Gastrocnemius medialis (tissue), 4 donors: ENCODE data around the gene MGA. TPM values are rescaled to one million over a fixed set of nuclear protein-coding genes. Genes with fewer than 3 reads are reported as not detected.

Experiments used
- ATAC-seq, 2 donors: fragments of 150-250 bp; one replicate each; pipeline ENCODE4 v1.9.1; 2016
- DNase-seq, 2 donors: peaks; one replicate each; pipeline ENCODE4 v3.0.0-alpha.2; 2019
- H3K27ac ChIP-seq, 4 donors: fragments of 200-600 bp; sonication (generic); 1 replicate in 1 of 4; 2 replicates in 3 of 4; pipeline ENCODE4 v1.5.1; 2016 to 2018; ENCODE audit warnings: mild to moderate bottlenecking in 2 of 4, moderate library complexity in 1 of 4
- H3K27me3 ChIP-seq, 3 donors: fragments of 200-600 bp; sonication (generic) in 2 of 3; 1 replicate in 1 of 3; 2 replicates in 2 of 3; pipeline versions ENCODE4 v1.5.1 to v1.6.0; 2016 to 2019; ENCODE audit warnings: mild to moderate bottlenecking in 1 of 3, moderate library complexity in 1 of 3
- H3K36me3 ChIP-seq, 2 donors: fragments of 200-600 bp; sonication (generic) in 1 of 2; one replicate each; pipeline ENCODE4 v1.5.1; 2017 to 2018
- H3K4me1 ChIP-seq, 2 donors: fragments of 200-600 bp; sonication (generic) in 1 of 2; one replicate each; pipeline ENCODE4 v1.5.1; 2016 to 2017; ENCODE audit warnings: mild to moderate bottlenecking in 2 of 2
- H3K4me3 ChIP-seq, 4 donors: fragments of 200-600 bp; sonication (generic) in 3 of 4; 1 replicate in 1 of 4; 2 replicates in 3 of 4; pipeline ENCODE4 v1.5.1; 2016 to 2019; ENCODE audit warnings: mild to moderate bottlenecking in 2 of 4
- H3K9me3 ChIP-seq, 3 donors: fragments of 200-600 bp; sonication (generic) in 2 of 3; 1 replicate in 1 of 3; 2 replicates in 2 of 3; pipeline ENCODE4 v1.5.1; 2016 to 2019
- POLR2A ChIP-seq, 2 donors: fragments of 450-650 bp; IDR thresholded peaks; one replicate each; pipeline ENCODE4 v1.6.1; 2017; ENCODE audit warnings: antibody characterized with exemption in 2 of 2, mild to moderate bottlenecking in 2 of 2, moderate library complexity in 2 of 2
- in situ Hi-C, 4 donors: fragments of 200-750 bp; cut with MboI; loops; one replicate each; pipeline versions ENCODE4 v1.15.0 to v1.8.0; 2017; ENCODE audit warnings: low sequenced_read_pairs in 4 of 4
- intact Hi-C: fragments of 100-400 bp; cut with DNase I; formaldehyde crosslinking; loops from one replicate; pipeline ENCODE4 v1.15.1; 2023; ENCODE audit warnings: low total_unique reads
- total RNA-seq, 4 donors: library from RNA; depleted of rRNA; stranded (reverse); fragments of >200 nt; gene quantifications; one replicate each; pipeline versions ENCODE4 v1.1.0 to v1.2.3, GENCODE V29; 2016
- TF ChIP-seq, protein P1 (sequence below), 5 experiments: fragments of 450-650 bp in 3 of 5; fragments of 200-600 bp in 2 of 5; sonication (generic) in 2 of 5; IDR thresholded peaks in 4 of 5; conservative IDR thresholded peaks in 1 of 5; 1 replicate in 4 of 5; 2 replicates in 1 of 5; pipeline ENCODE4 v1.5.1; 2016 to 2019; ENCODE audit warnings: antibody characterized with exemption in 5 of 5, mild to moderate bottlenecking in 3 of 5, moderate library complexity in 3 of 5

MGA gene
- total RNA-seq, 4 donors from 2014 or later: 17.0 to 27.8 (median 23.6) TPM

DNA sequence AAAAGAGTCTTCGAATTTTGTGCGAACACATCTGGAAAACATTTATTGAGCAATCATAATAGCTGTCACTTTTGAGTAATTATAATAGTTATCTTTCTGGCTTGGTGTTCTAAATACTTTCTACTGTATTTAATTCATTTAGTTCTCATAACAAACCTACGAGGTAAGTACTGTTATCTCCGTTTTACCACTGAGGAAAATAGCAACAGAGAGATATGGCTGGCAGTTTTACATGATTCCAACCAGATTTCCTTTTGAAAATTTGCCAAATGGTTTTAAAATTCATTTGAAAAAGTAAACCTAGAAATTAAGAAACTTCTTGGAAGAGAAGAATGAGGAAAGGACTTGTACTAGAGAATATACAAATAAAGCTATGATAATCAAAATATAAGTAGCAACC, 37.3 kb upstream of the MGA start:
- Histone ChIP-seq H3K4me3 (no peak overlapping the region), H3K9me3 (no peaks in the 10 kb centered on the region), H3K4me1 (peaks cover 0 to 3% of the 10 kb centered on the region in 2 donors), H3K27ac (peak overlapping the region in 3 of 4 donors; percentile 87 to 89 (median 88)), H3K36me3 (no peaks in the 10 kb centered on the region), H3K27me3 (no peaks in the 10 kb centered on the region)
- TF ChIP-seq, protein P1, sequence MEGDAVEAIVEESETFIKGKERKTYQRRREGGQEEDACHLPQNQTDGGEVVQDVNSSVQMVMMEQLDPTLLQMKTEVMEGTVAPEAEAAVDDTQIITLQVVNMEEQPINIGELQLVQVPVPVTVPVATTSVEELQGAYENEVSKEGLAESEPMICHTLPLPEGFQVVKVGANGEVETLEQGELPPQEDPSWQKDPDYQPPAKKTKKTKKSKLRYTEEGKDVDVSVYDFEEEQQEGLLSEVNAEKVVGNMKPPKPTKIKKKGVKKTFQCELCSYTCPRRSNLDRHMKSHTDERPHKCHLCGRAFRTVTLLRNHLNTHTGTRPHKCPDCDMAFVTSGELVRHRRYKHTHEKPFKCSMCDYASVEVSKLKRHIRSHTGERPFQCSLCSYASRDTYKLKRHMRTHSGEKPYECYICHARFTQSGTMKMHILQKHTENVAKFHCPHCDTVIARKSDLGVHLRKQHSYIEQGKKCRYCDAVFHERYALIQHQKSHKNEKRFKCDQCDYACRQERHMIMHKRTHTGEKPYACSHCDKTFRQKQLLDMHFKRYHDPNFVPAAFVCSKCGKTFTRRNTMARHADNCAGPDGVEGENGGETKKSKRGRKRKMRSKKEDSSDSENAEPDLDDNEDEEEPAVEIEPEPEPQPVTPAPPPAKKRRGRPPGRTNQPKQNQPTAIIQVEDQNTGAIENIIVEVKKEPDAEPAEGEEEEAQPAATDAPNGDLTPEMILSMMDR (IDR thresholded peaks at IDR 0.05 in 4 of 5, conservative IDR thresholded peaks at IDR 0.05 in 1 of 5): no peak
- no peak for TF ChIP-seq POLR2A (IDR thresholded peaks at IDR 0.05)
- ATAC-seq: no peak
- no peak for DNase-seq
- intact Hi-C loops: loop anchor here (5.0 kb wide), 1 partner anchor 81 kb away; the partner anchor contains the start of gene RPAP1
- in situ Hi-C loops: loop anchor here in 1 of 4 donors (25.0 kb wide), 1 partner anchor 189 kb away; no protein-coding TSS in a partner anchor

DNA sequence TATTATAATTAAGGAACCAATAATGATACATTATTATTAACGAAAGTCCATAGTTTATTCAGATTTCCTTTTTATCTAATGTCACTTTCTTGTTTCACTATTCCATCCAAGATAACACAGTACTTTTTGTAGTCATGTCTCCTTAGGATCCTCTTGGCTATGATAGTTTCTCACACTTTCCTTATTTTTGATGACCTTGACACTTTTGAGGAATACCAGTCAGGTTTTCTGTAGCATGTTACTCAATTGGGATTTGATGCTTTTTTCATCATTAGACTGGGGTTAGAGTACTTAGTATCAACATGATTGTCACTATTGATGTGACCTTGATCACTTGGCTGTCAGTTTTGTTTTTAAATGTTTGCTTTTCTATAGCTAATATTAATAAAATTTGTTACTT, 33.0 kb upstream of the MGA start:
- no peak for ATAC-seq
- H3K4me1 ChIP-seq: peaks cover 0 to 3% of the 10 kb centered on the region in 2 donors
- H3K27me3 ChIP-seq: no peaks in the 10 kb centered on the region
- no peak for TF ChIP-seq POLR2A (IDR thresholded peaks at IDR 0.05)
- TF ChIP-seq, protein P1 (IDR thresholded peaks at IDR 0.05 in 4 of 5, conservative IDR thresholded peaks at IDR 0.05 in 1 of 5): no peak
- H3K9me3 ChIP-seq: no peaks in the 10 kb centered on the region
- no peak overlapping the region for H3K27ac ChIP-seq
- intact Hi-C loops (no loop called here), in situ Hi-C loops (no loop called here)
- no peak overlapping the region for H3K4me3 ChIP-seq
- no peak for DNase-seq
- H3K36me3 ChIP-seq: no peaks in the 10 kb centered on the region

DNA sequence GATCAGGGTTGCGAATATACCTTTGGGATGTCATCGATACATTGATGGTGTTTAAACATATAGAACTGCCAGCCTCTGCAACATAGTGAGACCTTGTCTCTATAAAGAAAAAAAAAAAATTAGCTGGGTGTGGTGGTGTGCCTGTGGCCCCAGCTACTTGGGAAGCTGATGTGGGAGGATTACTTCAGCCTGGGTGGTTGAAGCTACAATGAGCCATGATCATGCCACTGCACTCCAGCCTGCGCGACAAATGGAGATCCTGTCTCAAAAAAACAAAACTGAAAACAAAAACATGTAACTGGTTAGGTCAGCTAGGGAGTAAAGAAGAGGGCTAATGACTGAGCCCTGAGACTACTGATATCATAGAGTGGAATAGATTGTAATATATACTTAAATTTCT, 30.7 kb upstream of the MGA start:
- intact Hi-C loops: no loop called here
- Histone ChIP-seq H3K4me1 (no peaks in the 10 kb centered on the region), H3K36me3 (no peaks in the 10 kb centered on the region), H3K4me3 (no peak overlapping the region), H3K27me3 (no peaks in the 10 kb centered on the region), H3K9me3 (no peaks in the 10 kb centered on the region), H3K27ac (no peak overlapping the region)
- DNase-seq: no peak
- TF ChIP-seq, protein P1 (IDR thresholded peaks at IDR 0.05 in 4 of 5, conservative IDR thresholded peaks at IDR 0.05 in 1 of 5): no peak
- no peak for TF ChIP-seq POLR2A (IDR thresholded peaks at IDR 0.05)
- ATAC-seq: no peak
- in situ Hi-C loops: no loop called here

DNA sequence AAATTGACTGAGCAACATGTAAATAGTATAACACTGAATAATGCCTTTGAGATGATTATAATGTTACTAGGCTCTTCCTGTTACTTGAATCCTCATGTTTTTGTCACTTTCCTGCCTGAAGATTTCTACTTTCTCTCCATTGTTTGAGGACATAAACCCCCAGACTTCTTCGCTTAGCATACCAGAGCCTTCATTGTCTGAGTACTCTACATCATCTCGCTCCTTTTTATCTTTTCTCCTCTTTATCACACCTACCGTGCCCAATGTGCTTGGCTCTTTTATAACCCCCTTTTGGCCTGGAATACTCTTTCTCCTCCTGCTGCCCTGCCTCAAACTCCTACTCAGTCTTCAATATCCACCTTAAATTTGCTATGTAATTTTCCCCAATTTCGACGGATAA, 30.3 kb upstream of the MGA start:
- TF ChIP-seq, protein P1 (IDR thresholded peaks at IDR 0.05 in 4 of 5, conservative IDR thresholded peaks at IDR 0.05 in 1 of 5): no peak
- no peak for TF ChIP-seq POLR2A (IDR thresholded peaks at IDR 0.05)
- DNase-seq: no peak
- intact Hi-C loops (no loop called here), in situ Hi-C loops (no loop called here)
- Histone ChIP-seq H3K4me1 (no peaks in the 10 kb centered on the region), H3K9me3 (no peaks in the 10 kb centered on the region), H3K4me3 (no peak overlapping the region), H3K27me3 (no peaks in the 10 kb centered on the region), H3K27ac (no peak overlapping the region), H3K36me3 (no peaks in the 10 kb centered on the region)
- ATAC-seq: no peak

DNA sequence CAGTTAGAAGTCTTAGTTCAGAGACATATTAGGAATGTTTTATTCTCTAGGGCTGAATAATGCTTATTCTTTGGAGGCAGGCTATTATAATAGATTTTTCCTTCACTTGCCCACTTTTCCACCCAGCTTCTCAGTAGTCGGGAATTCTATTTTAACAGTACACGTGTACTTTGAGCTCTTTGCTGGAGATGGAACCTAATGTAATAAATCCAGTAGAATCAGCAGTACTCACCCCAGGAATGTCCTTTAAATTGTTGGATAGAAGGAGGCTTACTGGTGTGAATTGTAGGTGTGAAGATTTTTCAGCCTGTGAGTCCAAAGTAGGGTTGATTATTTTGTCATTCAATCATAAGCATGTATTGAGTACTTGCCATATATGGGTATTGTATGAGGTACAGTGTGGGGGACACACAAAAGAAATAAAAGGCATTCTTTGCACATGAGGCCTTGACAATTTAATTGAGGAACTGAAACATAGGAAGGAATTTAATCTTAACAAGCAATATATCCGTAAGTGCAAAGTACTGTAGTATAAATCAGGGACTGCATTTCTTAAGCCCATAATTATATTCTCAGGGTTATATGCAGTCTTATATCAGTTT, 29.5 kb upstream of the MGA start:
- DNase-seq (no peak), ATAC-seq (no peak)
- H3K4me3 ChIP-seq: no peak overlapping the region
- no peak overlapping the region for H3K27ac ChIP-seq
- H3K36me3 ChIP-seq: no peaks in the 10 kb centered on the region
- TF ChIP-seq, protein P1 (IDR thresholded peaks at IDR 0.05 in 4 of 5, conservative IDR thresholded peaks at IDR 0.05 in 1 of 5): no peak
- TF ChIP-seq POLR2A (IDR thresholded peaks at IDR 0.05): no peak
- H3K4me1 ChIP-seq: no peaks in the 10 kb centered on the region
- in situ Hi-C loops: no loop called here
- no peaks in the 10 kb centered on the region for H3K9me3 ChIP-seq
- intact Hi-C loops: no loop called here
- H3K27me3 ChIP-seq: no peaks in the 10 kb centered on the region
